ENCODE measurements around the gene ECPAS.

The ECPAS gene

GRCh38 chr9:111399772-111400563, 84.2 kb downstream of the ECPAS start:
- H3K9ac ChIP-seq (ENCODE audit: low read depth in 1 of 2, low read length in 2 of 2) = no peak overlapping the region
- no peak overlapping the region for H3K4me3 ChIP-seq (ENCODE audit: low read depth in 1 of 2, low read length in 2 of 2)
- no peaks in the 10 kb centered on the region for H3K27me3 ChIP-seq (ENCODE audit: control insufficient read depth in 1 of 2, insufficient read depth in 2 of 2, low read length in 2 of 2)
- H3K36me3 ChIP-seq (ENCODE audit: control insufficient read depth in 1 of 2, insufficient read depth in 2 of 2, low read length in 2 of 2) = peaks cover 28 to 66% of the 10 kb centered on the region in 2 donors
- peaks cover 2 to 17% of the 10 kb centered on the region in 2 donors for H3K9me3 ChIP-seq (ENCODE audit: control insufficient read depth in 1 of 2, low read length in 2 of 2)
- H3K4me1 ChIP-seq (ENCODE audit: control insufficient read depth in 1 of 2, insufficient read depth in 2 of 2, low read length in 2 of 2) = no peaks in the 10 kb centered on the region
- no peak overlapping the region for H3K27ac ChIP-seq (ENCODE audit: low read depth, low read length)

DNA sequence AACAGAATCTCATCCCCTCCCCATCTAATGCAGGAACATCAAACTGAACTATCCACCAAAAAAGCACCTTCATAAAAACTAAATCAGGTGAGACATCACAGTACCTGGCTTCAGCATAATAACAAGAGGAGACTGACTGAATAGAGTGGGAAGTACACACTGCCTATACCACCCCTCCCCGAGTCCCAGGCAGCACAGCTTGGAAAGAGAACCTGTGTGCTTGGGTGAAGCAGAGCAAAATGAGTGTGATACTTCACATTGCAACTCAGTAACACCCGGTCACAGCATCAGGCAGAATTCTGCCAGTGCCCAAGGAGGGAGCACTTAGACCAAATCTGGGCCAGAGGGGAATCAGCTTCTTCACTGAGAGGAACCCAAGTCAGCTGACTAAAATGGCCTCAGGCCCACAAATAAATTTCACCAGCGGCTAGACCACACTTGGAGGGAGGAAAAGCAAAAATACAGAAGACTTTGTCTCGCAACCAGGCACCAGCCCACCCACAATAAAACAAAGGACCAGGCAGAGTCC, 84.9 kb downstream of the ECPAS start:
- Histone ChIP-seq H3K27ac (ENCODE audit: low read depth, low read length) (no peak overlapping the region), H3K4me1 (ENCODE audit: control insufficient read depth in 1 of 2, insufficient read depth in 2 of 2, low read length in 2 of 2) (no peaks in the 10 kb centered on the region), H3K36me3 (ENCODE audit: control insufficient read depth in 1 of 2, insufficient read depth in 2 of 2, low read length in 2 of 2) (peaks cover 29 to 67% of the 10 kb centered on the region in 2 donors), H3K9me3 (ENCODE audit: control insufficient read depth in 1 of 2, low read length in 2 of 2) (peaks cover 0 to 15% of the 10 kb centered on the region in 2 donors), H3K27me3 (ENCODE audit: control insufficient read depth in 1 of 2, insufficient read depth in 2 of 2, low read length in 2 of 2) (no peaks in the 10 kb centered on the region), H3K9ac (ENCODE audit: low read depth in 1 of 2, low read length in 2 of 2) (no peak overlapping the region), H3K4me3 (ENCODE audit: low read depth in 1 of 2, low read length in 2 of 2) (no peak overlapping the region)

- no peaks in the 10 kb centered on the region for H3K27me3 ChIP-seq (ENCODE audit: control insufficient read depth in 1 of 2, insufficient read depth in 2 of 2, low read length in 2 of 2)
- no peaks in the 10 kb centered on the region for H3K4me1 ChIP-seq (ENCODE audit: control insufficient read depth in 1 of 2, insufficient read depth in 2 of 2, low read length in 2 of 2)
- H3K9ac ChIP-seq (ENCODE audit: low read depth in 1 of 2, low read length in 2 of 2) = no peak overlapping the region
- no peaks in the 10 kb centered on the region for H3K9me3 ChIP-seq (ENCODE audit: control insufficient read depth in 1 of 2, low read length in 2 of 2)
- no peak overlapping the region for H3K4me3 ChIP-seq (ENCODE audit: low read depth in 1 of 2, low read length in 2 of 2)
- H3K27ac ChIP-seq (ENCODE audit: low read depth, low read length) = no peak overlapping the region
- H3K36me3 ChIP-seq (ENCODE audit: control insufficient read depth in 1 of 2, insufficient read depth in 2 of 2, low read length in 2 of 2) = peaks cover 57 to 87% of the 10 kb centered on the region in 2 donors
Measured at GRCh38 chr9:111393971-111394370, 90.2 kb downstream of the ECPAS start.

GRCh38 chr9:111389406-111389805, 94.8 kb downstream of the ECPAS start:
- H3K4me3 ChIP-seq (ENCODE audit: low read depth in 1 of 2, low read length in 2 of 2) = no peak overlapping the region
- no peaks in the 10 kb centered on the region for H3K9me3 ChIP-seq (ENCODE audit: control insufficient read depth in 1 of 2, low read length in 2 of 2)
- no peak overlapping the region for H3K27ac ChIP-seq (ENCODE audit: low read depth, low read length)
- H3K9ac ChIP-seq (ENCODE audit: low read depth in 1 of 2, low read length in 2 of 2) = no peak overlapping the region
- no peaks in the 10 kb centered on the region for H3K27me3 ChIP-seq (ENCODE audit: control insufficient read depth in 1 of 2, insufficient read depth in 2 of 2, low read length in 2 of 2)
- H3K4me1 ChIP-seq (ENCODE audit: control insufficient read depth in 1 of 2, insufficient read depth in 2 of 2, low read length in 2 of 2) = no peaks in the 10 kb centered on the region
- peaks cover 57 to 99% of the 10 kb centered on the region in 2 donors for H3K36me3 ChIP-seq (ENCODE audit: control insufficient read depth in 1 of 2, insufficient read depth in 2 of 2, low read length in 2 of 2)

GRCh38 chr9:111386386-111386785, 97.8 kb downstream of the ECPAS start:
- H3K27ac ChIP-seq (ENCODE audit: low read depth, low read length) = no peak overlapping the region
- no peaks in the 10 kb centered on the region for H3K9me3 ChIP-seq (ENCODE audit: control insufficient read depth in 1 of 2, low read length in 2 of 2)
- H3K36me3 ChIP-seq (ENCODE audit: control insufficient read depth in 1 of 2, insufficient read depth in 2 of 2, low read length in 2 of 2) = peaks cover 54 to 96% of the 10 kb centered on the region in 2 donors
- H3K4me1 ChIP-seq (ENCODE audit: control insufficient read depth in 1 of 2, insufficient read depth in 2 of 2, low read length in 2 of 2) = no peaks in the 10 kb centered on the region
- no peak overlapping the region for H3K4me3 ChIP-seq (ENCODE audit: low read depth in 1 of 2, low read length in 2 of 2)
- no peaks in the 10 kb centered on the region for H3K27me3 ChIP-seq (ENCODE audit: control insufficient read depth in 1 of 2, insufficient read depth in 2 of 2, low read length in 2 of 2)
- no peak overlapping the region for H3K9ac ChIP-seq (ENCODE audit: low read depth in 1 of 2, low read length in 2 of 2)

- no peaks in the 10 kb centered on the region for H3K4me1 ChIP-seq (ENCODE audit: control insufficient read depth in 1 of 2, insufficient read depth in 2 of 2, low read length in 2 of 2)
- peaks cover 27 to 78% of the 10 kb centered on the region in 2 donors for H3K36me3 ChIP-seq (ENCODE audit: control insufficient read depth in 1 of 2, insufficient read depth in 2 of 2, low read length in 2 of 2)
- H3K27me3 ChIP-seq (ENCODE audit: control insufficient read depth in 1 of 2, insufficient read depth in 2 of 2, low read length in 2 of 2) = no peaks in the 10 kb centered on the region
- no peak overlapping the region for H3K27ac ChIP-seq (ENCODE audit: low read depth, low read length)
- no peak overlapping the region for H3K9ac ChIP-seq (ENCODE audit: low read depth in 1 of 2, low read length in 2 of 2)
- H3K4me3 ChIP-seq (ENCODE audit: low read depth in 1 of 2, low read length in 2 of 2) = no peak overlapping the region
- H3K9me3 ChIP-seq (ENCODE audit: control insufficient read depth in 1 of 2, low read length in 2 of 2) = no peaks in the 10 kb centered on the region
Measured at GRCh38 chr9:111381006-111381405, 103.2 kb downstream of the ECPAS start.

GRCh38 chr9:111375817-111376564, 108.2 kb downstream of the ECPAS start:
- H3K9ac ChIP-seq (ENCODE audit: low read depth in 1 of 2, low read length in 2 of 2) = no peak overlapping the region
- no peaks in the 10 kb centered on the region for H3K9me3 ChIP-seq (ENCODE audit: control insufficient read depth in 1 of 2, low read length in 2 of 2)
- no peaks in the 10 kb centered on the region for H3K27me3 ChIP-seq (ENCODE audit: control insufficient read depth in 1 of 2, insufficient read depth in 2 of 2, low read length in 2 of 2)
- H3K27ac ChIP-seq (ENCODE audit: low read depth, low read length) = no peak overlapping the region
- peaks cover 37 to 81% of the 10 kb centered on the region in 2 donors for H3K36me3 ChIP-seq (ENCODE audit: control insufficient read depth in 1 of 2, insufficient read depth in 2 of 2, low read length in 2 of 2)
- no peak overlapping the region for H3K4me3 ChIP-seq (ENCODE audit: low read depth in 1 of 2, low read length in 2 of 2)
- no peaks in the 10 kb centered on the region for H3K4me1 ChIP-seq (ENCODE audit: control insufficient read depth in 1 of 2, insufficient read depth in 2 of 2, low read length in 2 of 2)

GRCh38 chr9:111375062-111375461, 109.1 kb downstream of the ECPAS start:
- Histone ChIP-seq H3K4me3 (ENCODE audit: low read depth in 1 of 2, low read length in 2 of 2) (no peak overlapping the region), H3K9me3 (ENCODE audit: control insufficient read depth in 1 of 2, low read length in 2 of 2) (no peaks in the 10 kb centered on the region), H3K36me3 (ENCODE audit: control insufficient read depth in 1 of 2, insufficient read depth in 2 of 2, low read length in 2 of 2) (peaks cover 46 to 83% of the 10 kb centered on the region in 2 donors), H3K4me1 (ENCODE audit: control insufficient read depth in 1 of 2, insufficient read depth in 2 of 2, low read length in 2 of 2) (no peaks in the 10 kb centered on the region), H3K27ac (ENCODE audit: low read depth, low read length) (no peak overlapping the region), H3K27me3 (ENCODE audit: control insufficient read depth in 1 of 2, insufficient read depth in 2 of 2, low read length in 2 of 2) (no peaks in the 10 kb centered on the region), H3K9ac (ENCODE audit: low read depth in 1 of 2, low read length in 2 of 2) (no peak overlapping the region)

GRCh38 chr9:111372297-111372696, 111.9 kb downstream of the ECPAS start:
- Histone ChIP-seq H3K9ac (ENCODE audit: low read depth in 1 of 2, low read length in 2 of 2) (no peak overlapping the region), H3K27me3 (ENCODE audit: control insufficient read depth in 1 of 2, insufficient read depth in 2 of 2, low read length in 2 of 2) (no peaks in the 10 kb centered on the region), H3K4me1 (ENCODE audit: control insufficient read depth in 1 of 2, insufficient read depth in 2 of 2, low read length in 2 of 2) (no peaks in the 10 kb centered on the region), H3K36me3 (ENCODE audit: control insufficient read depth in 1 of 2, insufficient read depth in 2 of 2, low read length in 2 of 2) (peaks cover 57 to 90% of the 10 kb centered on the region in 2 donors), H3K9me3 (ENCODE audit: control insufficient read depth in 1 of 2, low read length in 2 of 2) (no peaks in the 10 kb centered on the region), H3K4me3 (ENCODE audit: low read depth in 1 of 2, low read length in 2 of 2) (no peak overlapping the region), H3K27ac (ENCODE audit: low read depth, low read length) (no peak overlapping the region)

GRCh38 chr9:111366978-111367377, 117.2 kb downstream of the ECPAS start:
- Histone ChIP-seq H3K9ac (ENCODE audit: low read depth in 1 of 2, low read length in 2 of 2) (no peak overlapping the region), H3K27me3 (ENCODE audit: control insufficient read depth in 1 of 2, insufficient read depth in 2 of 2, low read length in 2 of 2) (no peaks in the 10 kb centered on the region), H3K4me1 (ENCODE audit: control insufficient read depth in 1 of 2, insufficient read depth in 2 of 2, low read length in 2 of 2) (no peaks in the 10 kb centered on the region), H3K36me3 (ENCODE audit: control insufficient read depth in 1 of 2, insufficient read depth in 2 of 2, low read length in 2 of 2) (peaks cover 63 to 78% of the 10 kb centered on the region in 2 donors), H3K27ac (ENCODE audit: low read depth, low read length) (no peak overlapping the region), H3K9me3 (ENCODE audit: control insufficient read depth in 1 of 2, low read length in 2 of 2) (no peaks in the 10 kb centered on the region), H3K4me3 (ENCODE audit: low read depth in 1 of 2, low read length in 2 of 2) (no peak overlapping the region)

Data from duodenal mucosa (tissue), 2 donors.